Stimulated activated effector memory CD8-positive, alpha-beta T cell treated with anti-CD3 and anti-CD28 coated beads, Interleukin-12 subunit alpha, Interleukin-12 subunit beta, amount 100 ng/mL, for 72 hours (primary cell): Measurements from ENCODE around the gene SNORC.

Experiments used
- ATAC-seq: fragments of 150-1000 bp; cut with Tn5 transposase; 2 replicates; pipeline ENCODE4 v1.10.0; 2021
- DNase-seq, 2 donors: peaks; one replicate each; pipeline ENCODE4 v3.0.0; 2021 to 2022; ENCODE audit warnings: low spot score in 2 of 2
- H3K27ac Mint-ChIP-seq: one replicate; pipeline ENCODE4 v1.8.0; 2022; ENCODE audit warnings: mild to moderate bottlenecking, mixed read lengths
- H3K36me3 Mint-ChIP-seq: one replicate; pipeline ENCODE4 v1.8.0; 2022; ENCODE audit warnings: mild to moderate bottlenecking, mixed read lengths
- H3K4me1 Mint-ChIP-seq: one replicate; pipeline ENCODE4 v1.8.0; 2022; ENCODE audit warnings: mixed read lengths
- H3K4me3 Mint-ChIP-seq: one replicate; pipeline ENCODE4 v1.8.0; 2022; ENCODE audit warnings: mild to moderate bottlenecking, mixed read lengths
- H3K9me3 Mint-ChIP-seq: one replicate; pipeline ENCODE4 v1.8.0; 2022; ENCODE audit warnings: mixed read lengths

The SNORC gene

DNA sequence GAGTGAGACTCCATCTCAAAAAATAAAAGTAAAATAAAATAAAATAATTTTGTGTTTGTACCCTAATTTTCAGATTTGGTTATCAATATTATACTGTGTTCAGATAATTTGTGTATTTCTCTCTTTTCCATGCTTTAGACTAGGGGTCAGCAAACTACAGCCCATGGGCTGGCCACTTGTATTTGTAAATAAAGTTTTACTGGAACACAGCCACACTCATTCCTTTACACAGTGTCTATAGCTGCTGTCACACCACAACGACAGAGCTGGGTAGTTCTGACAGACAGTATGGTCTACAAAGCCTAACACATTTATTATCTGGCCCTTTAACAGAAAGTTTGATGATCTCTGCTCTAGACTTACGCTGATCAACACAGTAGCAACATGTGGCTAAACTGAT is 43.8 kb downstream of the SNORC start:
- H3K4me1 Mint-ChIP-seq, result no peaks in the 10 kb centered on the region
- no peak overlapping the region for H3K4me3 Mint-ChIP-seq
- H3K36me3 Mint-ChIP-seq, result no peaks in the 10 kb centered on the region
- ATAC-seq (no peak), DNase-seq (no peak)
- H3K9me3 Mint-ChIP-seq, result no peaks in the 10 kb centered on the region
- no peak overlapping the region for H3K27ac Mint-ChIP-seq

- Mint-ChIP-seq H3K4me1 (no peaks in the 10 kb centered on the region), H3K27ac (no peak overlapping the region), H3K9me3 (no peaks in the 10 kb centered on the region), H3K4me3 (no peak overlapping the region), H3K36me3 (no peaks in the 10 kb centered on the region)
- DNase-seq (no peak), ATAC-seq (no peak)
Measured at GRCh38 chr2:232919141-232919540, 49.1 kb downstream of the SNORC start.

- DNase-seq, result no peak
- no peak for ATAC-seq
- H3K4me1 Mint-ChIP-seq, result no peaks in the 10 kb centered on the region
- no peak overlapping the region for H3K27ac Mint-ChIP-seq
- no peaks in the 10 kb centered on the region for H3K9me3 Mint-ChIP-seq
- H3K36me3 Mint-ChIP-seq, result no peaks in the 10 kb centered on the region
- no peak overlapping the region for H3K4me3 Mint-ChIP-seq
Measured at GRCh38 chr2:232920055-232920454, 50.0 kb downstream of the SNORC start.

GRCh38 chr2:232920760-232921159 is 50.7 kb downstream of the SNORC start:
- DNase-seq, result no peak
- Mint-ChIP-seq H3K4me1 (no peaks in the 10 kb centered on the region), H3K36me3 (no peaks in the 10 kb centered on the region), H3K27ac (no peak overlapping the region), H3K9me3 (no peaks in the 10 kb centered on the region), H3K4me3 (no peak overlapping the region)
- ATAC-seq, result no peak

GRCh38 chr2:232924433-232924832 is 54.4 kb downstream of the SNORC start:
- no peaks in the 10 kb centered on the region for H3K36me3 Mint-ChIP-seq
- H3K27ac Mint-ChIP-seq, result no peak overlapping the region
- ATAC-seq (no peak), DNase-seq (no peak)
- no peak overlapping the region for H3K4me3 Mint-ChIP-seq
- peaks cover 8% of the 10 kb centered on the region for H3K4me1 Mint-ChIP-seq
- no peaks in the 10 kb centered on the region for H3K9me3 Mint-ChIP-seq

- Mint-ChIP-seq H3K36me3 (no peaks in the 10 kb centered on the region), H3K9me3 (no peaks in the 10 kb centered on the region), H3K27ac (no peak overlapping the region), H3K4me3 (no peak overlapping the region), H3K4me1 (peaks cover 8% of the 10 kb centered on the region)
- DNase-seq (no peak), ATAC-seq (no peak)
Measured at GRCh38 chr2:232925153-232925820, 55.2 kb downstream of the SNORC start.

DNA sequence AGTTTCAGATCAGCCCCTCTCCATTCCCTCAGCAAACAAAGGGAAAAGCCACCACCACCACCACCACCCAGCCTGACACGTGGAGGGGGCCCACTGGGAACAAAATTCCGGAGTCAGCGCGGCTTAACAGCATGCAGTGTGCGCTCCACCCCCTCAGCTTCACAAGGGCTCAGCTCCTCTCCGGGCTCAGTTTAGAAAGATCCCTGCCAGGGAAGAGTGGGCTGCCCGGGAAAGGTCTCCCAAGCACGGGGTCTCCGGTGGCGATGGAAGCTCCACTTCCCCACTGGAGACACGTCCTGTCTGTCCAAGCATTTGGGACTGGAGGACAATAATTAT is 55.7 kb downstream of the SNORC start:
- no peaks in the 10 kb centered on the region for H3K36me3 Mint-ChIP-seq
- DNase-seq, result no peak
- no peaks in the 10 kb centered on the region for H3K9me3 Mint-ChIP-seq
- H3K27ac Mint-ChIP-seq, result no peak overlapping the region
- H3K4me3 Mint-ChIP-seq, result no peak overlapping the region
- H3K4me1 Mint-ChIP-seq, result peaks cover 8% of the 10 kb centered on the region
- no peak for ATAC-seq

- Mint-ChIP-seq H3K4me1 (peaks cover 8% of the 10 kb centered on the region), H3K4me3 (peak overlapping the region; percentile 55), H3K27ac (no peak overlapping the region), H3K9me3 (no peaks in the 10 kb centered on the region), H3K36me3 (no peaks in the 10 kb centered on the region)
- ATAC-seq (no peak), DNase-seq (no peak)
Measured at GRCh38 chr2:232926431-232926939, 56.4 kb downstream of the SNORC start.

GRCh38 chr2:232927032-232927792 is 57.1 kb downstream of the SNORC start:
- Mint-ChIP-seq H3K4me3 (peak overlapping the region; percentile 55), H3K36me3 (no peaks in the 10 kb centered on the region), H3K9me3 (no peaks in the 10 kb centered on the region), H3K27ac (no peak overlapping the region), H3K4me1 (peaks cover 8% of the 10 kb centered on the region)
- ATAC-seq (no peak), DNase-seq (no peak)

- ATAC-seq, result peak; percentile 37
- peak overlapping the region; percentile 35 for H3K4me3 Mint-ChIP-seq
- H3K27ac Mint-ChIP-seq, result no peak overlapping the region
- no peak for DNase-seq
- H3K9me3 Mint-ChIP-seq, result no peaks in the 10 kb centered on the region
- H3K4me1 Mint-ChIP-seq, result peaks cover 8% of the 10 kb centered on the region
- H3K36me3 Mint-ChIP-seq, result no peaks in the 10 kb centered on the region
Measured at GRCh38 chr2:232927793-232928550, 57.9 kb downstream of the SNORC start.
